Mesenchymal stem cell (in vitro differentiated cells and primary cell): ENCODE results near the gene CATSPER3.

Experiments
- DNase-seq: peaks from one replicate; pipeline ENCODE4 v3.0.0-alpha.2; 2013
- H2AFZ ChIP-seq: one replicate; pipeline ENCODE4 v1.6.1; 2013; ENCODE audit warnings: low read depth, mild to moderate bottlenecking, control low read depth, inconsistent platforms, low read length, moderate library complexity
- H2AK5ac ChIP-seq: 2 replicates; pipeline ENCODE4 v1.6.1; 2013; ENCODE audit warnings: low read length, moderate library complexity, mild to moderate bottlenecking, inconsistent platforms; ENCODE audit not compliant: severe bottlenecking
- H2BK120ac ChIP-seq: one replicate; pipeline ENCODE4 v1.6.1; 2013; ENCODE audit warnings: low read depth, mild to moderate bottlenecking, inconsistent platforms, low read length, moderate library complexity
- H2BK12ac ChIP-seq, 2 experiments: one replicate each; pipeline ENCODE4 v1.6.1; 2013; ENCODE audit warnings: inconsistent platforms in 2 of 2, low read length in 2 of 2, mild to moderate bottlenecking in 2 of 2, moderate library complexity in 2 of 2, control low read depth in 1 of 2
- H2BK15ac ChIP-seq: one replicate; pipeline ENCODE4 v1.6.1; 2013; ENCODE audit warnings: mild to moderate bottlenecking, low read depth, inconsistent platforms; ENCODE audit not compliant: poor library complexity, severe bottlenecking
- H2BK5ac ChIP-seq: 2 replicates; pipeline ENCODE4 v1.6.1; 2013; ENCODE audit warnings: low read depth, mild to moderate bottlenecking, low read length, control low read depth, inconsistent platforms; ENCODE audit not compliant: poor library complexity, severe bottlenecking
- H3K14ac ChIP-seq, 2 experiments: one replicate each; pipeline ENCODE4 v1.6.1; 2013; ENCODE audit warnings: inconsistent platforms in 2 of 2, low read length in 2 of 2, control low read depth in 1 of 2, mild to moderate bottlenecking in 1 of 2, moderate library complexity in 1 of 2
- H3K18ac ChIP-seq, 2 experiments: one replicate each; pipeline ENCODE4 v1.6.1; 2013; ENCODE audit warnings: inconsistent platforms in 2 of 2, low read length in 2 of 2, control low read depth in 1 of 2, low read depth in 1 of 2, mild to moderate bottlenecking in 1 of 2
- H3K23ac ChIP-seq, 2 experiments: one replicate each; pipeline ENCODE4 v1.6.1; 2013; ENCODE audit warnings: inconsistent platforms in 2 of 2, low read length in 2 of 2, mild to moderate bottlenecking in 2 of 2, moderate library complexity in 2 of 2, control low read depth in 1 of 2
- H3K27ac ChIP-seq: 2 replicates; pipeline ENCODE4 v1.5.1; 2013; ENCODE audit warnings: mild to moderate bottlenecking, moderate library complexity, low read length, control low read depth, inconsistent platforms; ENCODE audit not compliant: poor library complexity, severe bottlenecking
- H3K27me3 ChIP-seq, 2 experiments: 2 replicates each; pipeline versions ENCODE4 v1.6.1 to v1.7.0; 2013; ENCODE audit warnings: low read length in 2 of 2, mild to moderate bottlenecking in 2 of 2, moderate library complexity in 2 of 2, control low read depth in 1 of 2, inconsistent platforms in 1 of 2; ENCODE audit not compliant: control insufficient read depth in 1 of 2, insufficient read depth in 1 of 2
- H3K36me3 ChIP-seq, 2 experiments: 2 replicates each; pipeline versions ENCODE4 v1.6.1 to v1.7.0; 2013; ENCODE audit warnings: low read length in 2 of 2, control low read depth in 1 of 2, inconsistent platforms in 1 of 2, low read depth in 1 of 2, mild to moderate bottlenecking in 1 of 2; ENCODE audit not compliant: insufficient read depth in 2 of 2, control insufficient read depth in 1 of 2
- H3K4ac ChIP-seq, 2 experiments: one replicate each; pipeline ENCODE4 v1.6.1; 2013; ENCODE audit warnings: inconsistent platforms in 2 of 2, low read length in 2 of 2, mild to moderate bottlenecking in 2 of 2, moderate library complexity in 2 of 2, control low read depth in 1 of 2, low read depth in 1 of 2
- H3K4me1 ChIP-seq: 2 replicates; pipeline ENCODE4 v1.6.1; 2013; ENCODE audit warnings: low read depth, low read length, control low read depth; ENCODE audit not compliant: control insufficient read depth, insufficient read depth
- H3K4me2 ChIP-seq: 2 replicates; pipeline ENCODE4 v1.6.1; 2013; ENCODE audit warnings: low read length, mild to moderate bottlenecking, inconsistent platforms; ENCODE audit not compliant: poor library complexity, severe bottlenecking
- H3K4me3 ChIP-seq, 2 experiments: 2 replicates each; pipeline versions ENCODE4 v1.5.1 to v1.7.0; 2013; ENCODE audit warnings: low read length in 2 of 2, mild to moderate bottlenecking in 2 of 2, control low read depth in 1 of 2, low read depth in 1 of 2; ENCODE audit not compliant: insufficient read depth in 1 of 2
- H3K79me1 ChIP-seq: replicated peaks from 2 replicates; pipeline ENCODE4 v1.6.1; 2013; ENCODE audit warnings: mild to moderate bottlenecking, control low read depth, low read length, inconsistent platforms; ENCODE audit not compliant: poor library complexity, severe bottlenecking
- H3K9ac ChIP-seq: 2 replicates; pipeline ENCODE4 v1.7.0; 2013; ENCODE audit warnings: mild to moderate bottlenecking, low read length, moderate library complexity
- H3K9me3 ChIP-seq: 2 replicates; pipeline ENCODE4 v1.7.0; 2013; ENCODE audit warnings: mild to moderate bottlenecking, low read length; ENCODE audit not compliant: control insufficient read depth
- H4K8ac ChIP-seq: one replicate; pipeline ENCODE4 v1.6.1; 2013; ENCODE audit warnings: inconsistent platforms, mild to moderate bottlenecking, low read length, moderate library complexity
- H4K91ac ChIP-seq: one replicate; pipeline ENCODE4 v1.6.1; 2013; ENCODE audit warnings: mild to moderate bottlenecking, low read length, inconsistent platforms
- WGBS: methylation state at CpG from one replicate; pipeline ENCODE4 v1.1.7; 2013; ENCODE audit warnings: mixed read lengths; 5-methylcytosine and 5-hydroxymethylcytosine counted together

Gene CATSPER3

GRCh38 chr5:135040333-135041144, 72.8 kb downstream of the CATSPER3 start:
- no peak overlapping the region for H3K4me3 ChIP-seq
- no peak overlapping the region for H3K27ac ChIP-seq
- no peak for DNase-seq
- no peak overlapping the region for H3K18ac ChIP-seq
- no peak overlapping the region for H2AFZ ChIP-seq
- H3K9ac ChIP-seq, result no peak overlapping the region
- H4K91ac ChIP-seq, result peak overlapping the region; percentile 54
- H3K23ac ChIP-seq, result peak overlapping the region in 1 of 2 experiments; percentile 46
- H4K8ac ChIP-seq, result peak overlapping the region; percentile 42
- H2BK5ac ChIP-seq, result no peak overlapping the region
- no peak overlapping the region for H2BK120ac ChIP-seq
- WGBS, result 8% methylated on average over 49 of the region's 51 CpGs
- no peak overlapping the region for H2AK5ac ChIP-seq
- H3K4me2 ChIP-seq, result peak overlapping the region; percentile 8
- H3K27me3 ChIP-seq, result peaks cover 96 to 99% of the 10 kb centered on the region in 2 experiments
- peak overlapping the region in 1 of 2 experiments; percentile 18 for H3K14ac ChIP-seq
- H3K9me3 ChIP-seq, result no peaks in the 10 kb centered on the region
- no peaks in the 10 kb centered on the region for H3K36me3 ChIP-seq
- no peaks in the 10 kb centered on the region for H3K79me1 ChIP-seq
- peaks cover 15% of the 10 kb centered on the region for H3K4me1 ChIP-seq
- no peak overlapping the region for H3K4ac ChIP-seq
- peak overlapping the region; percentile 63 for H2BK15ac ChIP-seq
- H2BK12ac ChIP-seq, result no peak overlapping the region

- Histone ChIP-seq H3K23ac (peak overlapping the region in 1 of 2 experiments; percentile 46), H3K27ac (no peak overlapping the region), H2BK120ac (no peak overlapping the region), H3K18ac (no peak overlapping the region), H2AK5ac (no peak overlapping the region), H3K9me3 (no peaks in the 10 kb centered on the region), H2BK5ac (no peak overlapping the region), H3K14ac (no peak overlapping the region), H3K27me3 (peaks cover 96 to 100% of the 10 kb centered on the region in 2 experiments), H2BK15ac (no peak overlapping the region), H2BK12ac (no peak overlapping the region), H3K4me1 (peaks cover 15% of the 10 kb centered on the region), H2AFZ (no peak overlapping the region), H4K8ac (no peak overlapping the region), H3K4ac (no peak overlapping the region), H3K4me2 (no peak overlapping the region), H4K91ac (no peak overlapping the region), H3K36me3 (no peaks in the 10 kb centered on the region), H3K79me1 (no peaks in the 10 kb centered on the region), H3K9ac (no peak overlapping the region), H3K4me3 (no peak overlapping the region)
- 30% methylated on average over 12 of the region's 12 CpGs for WGBS
- no peak for DNase-seq
These were observed 73.5 kb downstream of the CATSPER3 start for GRCh38 chr5:135041145-135041587.

- Histone ChIP-seq H3K23ac (no peak overlapping the region), H4K8ac (no peak overlapping the region), H2BK15ac (no peak overlapping the region), H2AK5ac (no peak overlapping the region), H3K4me3 (no peak overlapping the region), H3K36me3 (no peaks in the 10 kb centered on the region), H3K14ac (no peak overlapping the region), H2BK12ac (no peak overlapping the region), H3K79me1 (no peaks in the 10 kb centered on the region), H3K9me3 (no peaks in the 10 kb centered on the region), H3K27ac (no peak overlapping the region), H4K91ac (no peak overlapping the region), H3K18ac (no peak overlapping the region), H2AFZ (no peak overlapping the region), H2BK120ac (no peak overlapping the region), H3K4me2 (no peak overlapping the region), H3K27me3 (peaks cover 96 to 100% of the 10 kb centered on the region in 2 experiments), H3K4me1 (peaks cover 15% of the 10 kb centered on the region), H3K9ac (no peak overlapping the region), H3K4ac (no peak overlapping the region), H2BK5ac (no peak overlapping the region)
- WGBS, result 93% methylated on average over 1 of the region's 3 CpGs
- no peak for DNase-seq
These were observed 74.0 kb downstream of the CATSPER3 start for GRCh38 chr5:135041726-135042125.

GRCh38 chr5:135042595-135042994, 74.9 kb downstream of the CATSPER3 start:
- Histone ChIP-seq H3K4me3 (no peak overlapping the region), H3K27me3 (peaks cover 96 to 99% of the 10 kb centered on the region in 2 experiments), H3K36me3 (no peaks in the 10 kb centered on the region), H3K27ac (no peak overlapping the region), H2BK12ac (no peak overlapping the region), H3K23ac (no peak overlapping the region), H3K4ac (no peak overlapping the region), H3K9me3 (no peaks in the 10 kb centered on the region), H2BK15ac (no peak overlapping the region), H4K8ac (no peak overlapping the region), H3K9ac (no peak overlapping the region), H3K4me2 (no peak overlapping the region), H2BK5ac (no peak overlapping the region), H3K79me1 (no peaks in the 10 kb centered on the region), H2AK5ac (no peak overlapping the region), H3K18ac (no peak overlapping the region), H4K91ac (no peak overlapping the region), H2BK120ac (no peak overlapping the region), H3K14ac (no peak overlapping the region), H2AFZ (no peak overlapping the region), H3K4me1 (peaks cover 15% of the 10 kb centered on the region)
- no peak for DNase-seq
- 100% methylated on average over 1 of the region's 1 CpG for WGBS
